NB4 (cell line): Measurements from ENCODE around the gene ACOX3.

Source experiments
- DNase-seq: peaks from one replicate; pipeline ENCODE4 v3.0.0; 2010; ENCODE audit warnings: low read depth
- H3K4me3 ChIP-seq: one replicate; pipeline ENCODE4 v1.5.1; 2011; ENCODE audit warnings: mild to moderate bottlenecking, low read depth, low read length, moderate library complexity
- MYC ChIP-seq: IDR thresholded peaks from 2 replicates; pipeline ENCODE4 v1.6.1; 2011; ENCODE audit warnings: low read depth, low read length
- POLR2A ChIP-seq: IDR thresholded peaks from 2 replicates; pipeline ENCODE4 v1.6.1; 2011; ENCODE audit warnings: mild to moderate bottlenecking; ENCODE audit not compliant: insufficient read length; ENCODE audit errors: extremely low read depth
- TF ChIP-seq, protein P1 (sequence below): IDR thresholded peaks from 2 replicates; pipeline ENCODE4 v1.6.1; 2011; ENCODE audit warnings: low read depth, low read length
- TF ChIP-seq, protein P2 (sequence below): IDR thresholded peaks from one replicate; pipeline ENCODE4 v1.5.1; 2012; ENCODE audit warnings: low read depth, low read length

The ACOX3 gene

DNA sequence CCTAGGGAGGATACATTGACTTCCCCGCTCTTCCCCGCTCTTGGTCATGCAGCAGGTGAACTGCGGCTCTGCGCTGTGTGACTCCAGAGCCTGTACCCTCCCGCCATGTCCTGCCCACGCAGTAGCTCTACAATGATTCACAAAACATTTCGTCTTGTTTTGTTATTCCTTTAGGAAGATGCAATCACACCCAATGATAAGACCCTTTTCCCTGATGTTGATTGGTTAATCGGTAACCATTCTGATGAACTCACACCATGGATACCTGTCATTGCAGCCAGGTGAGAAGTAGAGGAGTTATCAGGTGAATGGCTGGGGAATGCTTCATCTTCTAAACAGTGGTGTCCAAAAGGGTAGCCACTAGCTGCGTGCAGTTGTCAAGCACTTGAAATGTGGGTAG, 23.3 kb upstream of the ACOX3 start:
- TF ChIP-seq, protein P1, sequence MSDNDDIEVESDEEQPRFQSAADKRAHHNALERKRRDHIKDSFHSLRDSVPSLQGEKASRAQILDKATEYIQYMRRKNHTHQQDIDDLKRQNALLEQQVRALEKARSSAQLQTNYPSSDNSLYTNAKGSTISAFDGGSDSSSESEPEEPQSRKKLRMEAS, result no peak
- TF ChIP-seq MYC, result no peak
- no peak overlapping the region for H3K4me3 ChIP-seq
- DNase-seq, result no peak

DNA sequence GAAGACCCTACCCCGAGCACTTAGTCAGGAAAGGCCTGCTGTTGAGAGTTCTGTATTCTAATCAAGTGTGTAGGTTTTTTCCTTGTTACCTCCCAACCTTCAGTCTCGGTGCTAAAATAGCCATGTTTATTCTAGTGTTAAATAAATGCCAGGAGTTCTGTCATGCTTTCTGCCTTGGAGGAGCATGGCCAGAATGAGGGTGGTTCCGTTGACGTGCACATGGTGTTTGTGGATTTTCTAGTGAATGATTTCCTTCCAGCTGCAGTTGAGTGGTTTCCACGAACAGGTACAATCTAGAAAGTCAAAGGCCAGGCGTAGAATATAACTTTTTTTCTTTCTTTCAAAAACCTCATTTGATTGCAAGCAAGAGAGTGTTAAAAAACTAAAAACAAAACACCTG, 21.1 kb upstream of the ACOX3 start:
- DNase-seq, result no peak
- no peak overlapping the region for H3K4me3 ChIP-seq
- TF ChIP-seq POLR2A (no peak), MYC (no peak)
- TF ChIP-seq, protein P1, result no peak
- TF ChIP-seq, protein P2, sequence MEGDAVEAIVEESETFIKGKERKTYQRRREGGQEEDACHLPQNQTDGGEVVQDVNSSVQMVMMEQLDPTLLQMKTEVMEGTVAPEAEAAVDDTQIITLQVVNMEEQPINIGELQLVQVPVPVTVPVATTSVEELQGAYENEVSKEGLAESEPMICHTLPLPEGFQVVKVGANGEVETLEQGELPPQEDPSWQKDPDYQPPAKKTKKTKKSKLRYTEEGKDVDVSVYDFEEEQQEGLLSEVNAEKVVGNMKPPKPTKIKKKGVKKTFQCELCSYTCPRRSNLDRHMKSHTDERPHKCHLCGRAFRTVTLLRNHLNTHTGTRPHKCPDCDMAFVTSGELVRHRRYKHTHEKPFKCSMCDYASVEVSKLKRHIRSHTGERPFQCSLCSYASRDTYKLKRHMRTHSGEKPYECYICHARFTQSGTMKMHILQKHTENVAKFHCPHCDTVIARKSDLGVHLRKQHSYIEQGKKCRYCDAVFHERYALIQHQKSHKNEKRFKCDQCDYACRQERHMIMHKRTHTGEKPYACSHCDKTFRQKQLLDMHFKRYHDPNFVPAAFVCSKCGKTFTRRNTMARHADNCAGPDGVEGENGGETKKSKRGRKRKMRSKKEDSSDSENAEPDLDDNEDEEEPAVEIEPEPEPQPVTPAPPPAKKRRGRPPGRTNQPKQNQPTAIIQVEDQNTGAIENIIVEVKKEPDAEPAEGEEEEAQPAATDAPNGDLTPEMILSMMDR, result no peak

DNA sequence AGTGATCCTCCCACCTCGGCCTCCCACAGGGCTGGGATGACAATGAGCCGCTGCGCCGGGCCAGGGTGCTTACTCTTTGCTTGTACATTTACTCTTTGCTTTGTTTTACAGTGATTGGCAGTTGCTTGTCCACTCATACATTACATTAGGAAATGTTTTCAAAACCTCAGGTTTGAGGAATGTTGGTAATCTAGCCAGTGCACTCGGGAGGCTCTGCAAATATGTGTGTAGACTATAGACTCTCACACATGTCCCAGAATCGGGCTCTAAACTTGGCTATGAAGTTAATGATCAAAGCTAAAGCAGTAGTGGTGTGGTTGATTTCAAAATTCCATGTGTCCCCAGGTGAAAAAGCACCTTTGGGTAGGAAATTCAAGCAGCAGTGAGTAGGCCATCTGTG, 20.6 kb upstream of the ACOX3 start:
- no peak overlapping the region for H3K4me3 ChIP-seq
- no peak for DNase-seq
- TF ChIP-seq, protein P1, result no peak
- TF ChIP-seq, protein P2, result no peak
- no peak for TF ChIP-seq MYC
- no peak for TF ChIP-seq POLR2A

DNA sequence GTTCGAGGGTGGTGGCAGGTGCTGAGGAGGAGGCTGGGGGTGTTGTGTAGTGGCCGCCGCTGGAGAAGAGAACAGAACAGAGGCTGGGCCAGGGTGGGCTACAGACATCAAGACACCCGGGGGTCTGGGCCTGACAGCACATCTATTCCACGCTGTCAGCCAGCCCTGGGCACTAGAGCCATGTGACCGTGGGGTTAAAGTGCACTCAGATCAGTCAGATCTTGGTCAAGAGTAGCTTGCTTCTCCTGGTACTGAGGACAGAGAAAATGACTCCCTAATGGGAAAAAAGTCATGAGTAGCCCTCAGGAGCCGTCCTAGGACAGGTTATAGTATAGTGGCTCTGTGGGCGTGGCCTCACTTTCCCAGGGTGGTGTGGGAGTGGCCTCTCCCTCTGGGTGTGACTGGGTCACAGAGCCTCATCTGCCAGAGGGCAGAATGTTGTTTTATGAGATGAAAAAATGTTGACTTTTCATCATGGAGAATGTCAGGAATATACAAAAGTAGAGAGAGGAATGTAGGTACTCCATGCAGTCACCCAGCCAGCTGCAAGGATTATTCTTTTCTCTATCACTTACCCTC, 19.4 kb upstream of the ACOX3 start:
- TF ChIP-seq, protein P2, result no peak
- TF ChIP-seq MYC (no peak), POLR2A (no peak)
- no peak for DNase-seq
- H3K4me3 ChIP-seq, result no peak overlapping the region

DNA sequence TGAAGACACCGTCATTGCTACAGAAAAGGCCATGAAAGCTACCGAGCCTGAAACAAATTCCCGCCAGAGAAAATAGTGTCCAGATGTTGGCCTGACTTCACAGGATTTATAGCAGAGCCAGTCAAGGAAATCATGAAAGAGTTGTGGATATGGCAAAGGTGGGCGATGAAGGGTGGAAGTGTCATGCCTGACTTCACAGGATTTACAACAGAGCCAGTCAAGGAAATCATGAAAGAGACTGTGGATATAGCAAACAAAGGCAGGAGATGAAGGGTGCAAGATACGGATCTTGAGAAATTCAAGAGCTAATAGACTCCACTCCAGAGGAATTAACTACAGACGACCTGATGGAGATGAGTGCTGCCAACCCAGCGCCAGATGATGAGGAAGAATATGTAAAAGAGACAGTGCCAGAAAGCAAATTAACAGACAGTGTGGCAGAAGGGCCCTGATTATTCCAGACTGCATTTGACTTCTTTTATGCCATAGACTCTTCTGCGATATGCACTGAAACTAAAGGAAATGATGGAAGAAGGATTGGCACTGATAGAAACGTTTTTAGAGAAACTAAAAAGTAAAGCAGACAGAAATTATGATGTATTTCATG, 17.2 kb upstream of the ACOX3 start:
- no peak overlapping the region for H3K4me3 ChIP-seq
- no peak for DNase-seq
- TF ChIP-seq POLR2A (no peak), MYC (no peak)
- TF ChIP-seq, protein P2, result no peak
- TF ChIP-seq, protein P1, result no peak

DNA sequence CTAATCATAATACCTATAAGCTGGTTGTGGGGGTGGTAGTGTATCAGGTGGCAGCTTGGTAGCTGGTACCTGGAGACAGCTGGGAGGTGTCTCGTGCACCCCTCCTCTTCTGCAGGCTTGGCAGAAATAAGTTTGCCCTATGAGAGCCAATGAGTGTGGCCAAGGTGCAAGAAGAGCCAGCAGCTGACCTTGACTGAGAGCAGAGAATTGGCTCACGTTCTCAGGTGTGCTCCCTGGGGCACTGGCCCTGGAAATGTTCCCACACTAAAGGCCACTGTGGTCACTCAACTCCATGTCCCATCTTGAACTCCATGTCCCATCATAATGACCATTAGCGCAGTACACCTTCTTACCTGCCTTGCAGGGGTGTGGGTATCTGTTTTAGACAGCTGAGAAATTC, 13.4 kb upstream of the ACOX3 start:
- no peak overlapping the region for H3K4me3 ChIP-seq
- no peak for DNase-seq
- TF ChIP-seq MYC (no peak), POLR2A (no peak)
- TF ChIP-seq, protein P1, result no peak
- TF ChIP-seq, protein P2, result no peak
